Prostate gland (tissue), 2 donors: ENCODE results near the gene PRKD1. TPM values are rescaled to one million over a fixed set of nuclear protein-coding genes. Genes with fewer than 3 reads are reported as not detected.

ENCODE experiments used
- DNase-seq: peaks from one replicate; pipeline ENCODE4 v3.0.0-alpha.2; 2019; ENCODE audit warnings: low spot score
- H3K27ac ChIP-seq, 2 donors: fragments of 200-600 bp; sonication (generic); 2 replicates each; pipeline ENCODE4 v1.5.1; 2017 to 2019
- H3K27me3 ChIP-seq: fragments of 200-600 bp; sonication (generic); replicated peaks from 2 replicates; pipeline ENCODE4 v1.5.1; 2019; ENCODE audit not compliant: insufficient read depth
- H3K36me3 ChIP-seq, 2 donors: fragments of 200-600 bp; sonication (generic); 1 replicate in 1 of 2; 2 replicates in 1 of 2; pipeline versions ENCODE4 v1.5.1 to v1.8.1; 2017 to 2019
- H3K4me1 ChIP-seq: fragments of 200-600 bp; sonication (generic); replicated peaks from 2 replicates; pipeline ENCODE4 v1.5.1; 2019
- H3K4me3 ChIP-seq, 2 donors: fragments of 200-600 bp; sonication (generic); 2 replicates each; pipeline ENCODE4 v1.5.1; 2017 to 2019
- H3K9me3 ChIP-seq: fragments of 200-600 bp; sonication (generic); 2 replicates; pipeline ENCODE4 v1.5.1; 2017
- CTCF ChIP-seq, 4 experiments: fragments of 200-600 bp in 2 of 4; fragments of 450-650 bp in 2 of 4; sonication (generic) in 2 of 4; IDR thresholded peaks; 1 replicate in 3 of 4; 2 replicates in 1 of 4; pipeline ENCODE4 v1.5.1; 2016 to 2019; ENCODE audit warnings: antibody characterized with exemption in 4 of 4, mild to moderate bottlenecking in 2 of 4, moderate library complexity in 2 of 4
- POLR2A ChIP-seq: fragments of 450-650 bp; IDR thresholded peaks from one replicate; pipeline ENCODE4 v1.6.1; 2016; ENCODE audit warnings: antibody characterized with exemption, mild to moderate bottlenecking
- POLR2AphosphoS5 ChIP-seq: sonication (generic); formaldehyde crosslinking; IDR thresholded peaks from one replicate; pipeline ENCODE4 v1.6.1; 2017; ENCODE audit warnings: antibody characterized with exemption
- WGBS: methylation state at CpG from one replicate; pipeline ENCODE4 v1.1.5; 2018; 5-methylcytosine and 5-hydroxymethylcytosine counted together
- intact Hi-C: fragments of 100-400 bp; cut with DNase I; formaldehyde crosslinking; loops from one replicate; pipeline ENCODE4 v1.14.2; 2022
- total RNA-seq, 2 donors: library from RNA; depleted of rRNA; stranded (reverse); fragments of >200 nt; gene quantifications; one replicate each; pipeline ENCODE4 v1.1.0, GENCODE V29; 2016

The PRKD1 gene
- total RNA-seq, 2 donors from 2014 or later, result 45.0 to 82.0 TPM

GRCh38 chr14:29580763-29581162 is 346.9 kb downstream of the PRKD1 start:
- DNase-seq, result no peak
- Histone ChIP-seq H3K9me3 (no peaks in the 10 kb centered on the region), H3K4me3 (no peak overlapping the region), H3K27me3 (no peaks in the 10 kb centered on the region), H3K27ac (no peak overlapping the region), H3K36me3 (no peaks in the 10 kb centered on the region), H3K4me1 (no peaks in the 10 kb centered on the region)
- no peak for TF ChIP-seq POLR2AphosphoS5
- no peak for TF ChIP-seq CTCF (IDR thresholded peaks at IDR 0.05)
- TF ChIP-seq POLR2A, result no peak
- WGBS, result 83% methylated on average over 1 of the region's 1 CpG
- intact Hi-C loops, result no loop called here

GRCh38 chr14:29579838-29580237 is 347.8 kb downstream of the PRKD1 start:
- no peak for DNase-seq
- intact Hi-C loops, result no loop called here
- Histone ChIP-seq H3K27me3 (no peaks in the 10 kb centered on the region), H3K4me3 (no peak overlapping the region), H3K36me3 (no peaks in the 10 kb centered on the region), H3K4me1 (no peaks in the 10 kb centered on the region), H3K9me3 (no peaks in the 10 kb centered on the region), H3K27ac (no peak overlapping the region)
- TF ChIP-seq POLR2AphosphoS5, result no peak
- TF ChIP-seq POLR2A, result no peak
- no peak for TF ChIP-seq CTCF (IDR thresholded peaks at IDR 0.05)
- 89% methylated on average over 3 of the region's 3 CpGs for WGBS

GRCh38 chr14:29576927-29577326 is 350.7 kb downstream of the PRKD1 start:
- Histone ChIP-seq H3K27me3 (no peaks in the 10 kb centered on the region), H3K4me1 (no peaks in the 10 kb centered on the region), H3K27ac (no peak overlapping the region), H3K9me3 (no peaks in the 10 kb centered on the region), H3K4me3 (no peak overlapping the region), H3K36me3 (no peaks in the 10 kb centered on the region)
- no peak for DNase-seq
- TF ChIP-seq POLR2A (no peak), POLR2AphosphoS5 (no peak), CTCF (IDR thresholded peaks at IDR 0.05) (no peak)
- WGBS, result 75% methylated on average over 4 of the region's 4 CpGs
- intact Hi-C loops, result no loop called here

DNA sequence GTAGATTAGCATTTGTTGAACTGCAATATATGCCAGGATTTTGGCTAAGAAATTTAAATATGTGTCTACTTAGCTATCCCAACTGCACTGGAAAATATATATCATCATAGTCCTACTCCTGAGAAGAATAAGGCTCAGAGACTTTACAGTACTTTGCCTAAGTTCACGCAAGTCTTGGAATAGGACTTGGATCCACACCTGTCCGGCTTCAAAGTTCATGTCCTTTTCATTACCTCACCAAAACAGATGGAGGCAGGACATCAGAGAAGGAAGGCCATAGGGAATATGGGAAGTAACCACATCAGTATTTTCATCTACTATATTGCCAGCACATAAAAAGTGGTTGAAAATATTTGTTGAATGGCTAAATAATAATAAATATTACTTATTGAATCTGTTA is 358.5 kb downstream of the PRKD1 start:
- no peak for DNase-seq
- 89% methylated on average over 2 of the region's 2 CpGs for WGBS
- TF ChIP-seq POLR2AphosphoS5 (no peak), POLR2A (no peak)

GRCh38 chr14:29566194-29566593 is 361.5 kb downstream of the PRKD1 start:
- TF ChIP-seq POLR2A (no peak), POLR2AphosphoS5 (no peak), CTCF (IDR thresholded peaks at IDR 0.05) (no peak)
- Histone ChIP-seq H3K27me3 (no peaks in the 10 kb centered on the region), H3K27ac (no peak overlapping the region), H3K4me3 (no peak overlapping the region), H3K36me3 (no peaks in the 10 kb centered on the region), H3K9me3 (no peaks in the 10 kb centered on the region), H3K4me1 (no peaks in the 10 kb centered on the region)
- 74% methylated on average over 1 of the region's 1 CpG for WGBS
- intact Hi-C loops, result no loop called here
- DNase-seq, result no peak

More for the DNA sequence above, 358.5 kb downstream of the PRKD1 start:
- H3K27me3 ChIP-seq, result no peaks in the 10 kb centered on the region
- intact Hi-C loops, result no loop called here
- no peaks in the 10 kb centered on the region for H3K9me3 ChIP-seq
- no peak overlapping the region for H3K4me3 ChIP-seq
- H3K36me3 ChIP-seq, result no peaks in the 10 kb centered on the region
- H3K4me1 ChIP-seq, result no peaks in the 10 kb centered on the region
- no peak overlapping the region for H3K27ac ChIP-seq
